Measurements from ENCODE around the gene RAB11FIP2.

The RAB11FIP2 gene

GRCh38 chr10:117994771-117995170, 52.0 kb downstream of the RAB11FIP2 start:
- Histone ChIP-seq H3K9me3 (ENCODE audit: control insufficient read depth, insufficient read depth, low read depth, low read length) (no peaks in the 10 kb centered on the region), H3K4me1 (ENCODE audit: control insufficient read depth, insufficient read depth, low read length) (no peaks in the 10 kb centered on the region), H3K36me3 (ENCODE audit: control insufficient read depth in 2 of 2, insufficient read depth in 1 of 2, low read length in 2 of 2) (no peaks in the 10 kb centered on the region; a peak in 1 of 3 replicates), H3K4me3 (ENCODE audit: low read depth, low read length) (no peak overlapping the region), H3K27ac (ENCODE audit: extremely low read depth, low read depth, low read length) (no peak overlapping the region)
- CTCF ChIA-PET: no interaction called here
- POLR2A ChIA-PET: no interaction called here
- TF ChIP-seq, protein P1, sequence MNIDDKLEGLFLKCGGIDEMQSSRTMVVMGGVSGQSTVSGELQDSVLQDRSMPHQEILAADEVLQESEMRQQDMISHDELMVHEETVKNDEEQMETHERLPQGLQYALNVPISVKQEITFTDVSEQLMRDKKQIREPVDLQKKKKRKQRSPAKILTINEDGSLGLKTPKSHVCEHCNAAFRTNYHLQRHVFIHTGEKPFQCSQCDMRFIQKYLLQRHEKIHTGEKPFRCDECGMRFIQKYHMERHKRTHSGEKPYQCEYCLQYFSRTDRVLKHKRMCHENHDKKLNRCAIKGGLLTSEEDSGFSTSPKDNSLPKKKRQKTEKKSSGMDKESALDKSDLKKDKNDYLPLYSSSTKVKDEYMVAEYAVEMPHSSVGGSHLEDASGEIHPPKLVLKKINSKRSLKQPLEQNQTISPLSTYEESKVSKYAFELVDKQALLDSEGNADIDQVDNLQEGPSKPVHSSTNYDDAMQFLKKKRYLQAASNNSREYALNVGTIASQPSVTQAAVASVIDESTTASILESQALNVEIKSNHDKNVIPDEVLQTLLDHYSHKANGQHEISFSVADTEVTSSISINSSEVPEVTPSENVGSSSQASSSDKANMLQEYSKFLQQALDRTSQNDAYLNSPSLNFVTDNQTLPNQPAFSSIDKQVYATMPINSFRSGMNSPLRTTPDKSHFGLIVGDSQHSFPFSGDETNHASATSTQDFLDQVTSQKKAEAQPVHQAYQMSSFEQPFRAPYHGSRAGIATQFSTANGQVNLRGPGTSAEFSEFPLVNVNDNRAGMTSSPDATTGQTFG (tag by site-specific recombination; IDR thresholded peaks at IDR 0.05; ENCODE audit: borderline replicate concordance): no peak
- TF ChIP-seq MZF1 (tag by site-specific recombination; IDR thresholded peaks at IDR 0.05; ENCODE audit: borderline replicate concordance) (no peak), ZNF366 (tag by site-specific recombination; conservative IDR thresholded peaks at IDR 0.05) (no peak), ZNF223 (tag by site-specific recombination; IDR thresholded peaks at IDR 0.05) (no peak), ZNF549 (tag by site-specific recombination; IDR thresholded peaks at IDR 0.05) (no peak), ZNF24 (tag by site-specific recombination; IDR thresholded peaks at IDR 0.05) (no peak), ZNF174 (tag by site-specific recombination; IDR thresholded peaks at IDR 0.05) (no peak), FEZF1 (tag by site-specific recombination; IDR thresholded peaks at IDR 0.05) (no peak), SCRT1 (tag by site-specific recombination; IDR thresholded peaks at IDR 0.05; ENCODE audit: borderline replicate concordance) (no peak), ZNF23 (tag by site-specific recombination; IDR thresholded peaks at IDR 0.05; ENCODE audit: borderline replicate concordance) (no peak)

DNA sequence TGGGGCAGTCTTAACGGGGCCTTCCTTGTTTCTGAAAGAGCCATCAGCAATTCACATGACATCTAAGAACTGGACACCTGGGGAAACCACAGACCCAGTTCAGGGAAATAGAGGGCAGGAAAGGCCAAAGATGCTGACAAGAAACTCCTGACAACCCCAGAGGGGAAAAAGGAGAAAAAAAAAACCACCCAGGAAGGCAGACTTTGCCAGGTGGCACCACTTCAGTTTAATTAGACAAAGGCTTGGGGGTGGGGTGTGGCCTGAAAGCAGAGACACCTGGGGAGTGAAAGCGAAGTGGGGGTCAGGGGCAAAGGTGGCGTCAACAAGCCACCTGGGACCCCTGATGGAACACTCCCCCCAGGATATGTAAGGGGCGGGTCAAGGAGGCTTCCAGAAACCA, 53.6 kb downstream of the RAB11FIP2 start:
- H3K36me3 ChIP-seq (ENCODE audit: control insufficient read depth in 2 of 2, insufficient read depth in 1 of 2, low read length in 2 of 2): no peaks in the 10 kb centered on the region; a peak in 1 of 3 replicates
- CTCF ChIA-PET: no interaction called here
- no peak overlapping the region for H3K27ac ChIP-seq (ENCODE audit: extremely low read depth, low read depth, low read length)
- H3K9me3 ChIP-seq (ENCODE audit: control insufficient read depth, insufficient read depth, low read depth, low read length): no peaks in the 10 kb centered on the region
- no peaks in the 10 kb centered on the region for H3K4me1 ChIP-seq (ENCODE audit: control insufficient read depth, insufficient read depth, low read length)
- no peak overlapping the region for H3K4me3 ChIP-seq (ENCODE audit: low read depth, low read length)
- no peak for TF ChIP-seq ZNF658 (tag by site-specific recombination; IDR thresholded peaks at IDR 0.05)
- TF ChIP-seq, protein P2, sequence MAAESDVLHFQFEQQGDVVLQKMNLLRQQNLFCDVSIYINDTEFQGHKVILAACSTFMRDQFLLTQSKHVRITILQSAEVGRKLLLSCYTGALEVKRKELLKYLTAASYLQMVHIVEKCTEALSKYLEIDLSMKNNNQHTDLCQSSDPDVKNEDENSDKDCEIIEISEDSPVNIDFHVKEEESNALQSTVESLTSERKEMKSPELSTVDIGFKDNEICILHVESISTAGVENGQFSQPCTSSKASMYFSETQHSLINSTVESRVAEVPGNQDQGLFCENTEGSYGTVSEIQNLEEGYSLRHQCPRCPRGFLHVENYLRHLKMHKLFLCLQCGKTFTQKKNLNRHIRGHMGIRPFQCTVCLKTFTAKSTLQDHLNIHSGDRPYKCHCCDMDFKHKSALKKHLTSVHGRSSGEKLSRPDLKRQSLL (tag by site-specific recombination; IDR thresholded peaks at IDR 0.05): no peak
- no peak for TF ChIP-seq ZNF776 (tag by site-specific recombination; IDR thresholded peaks at IDR 0.05; ENCODE audit: borderline replicate concordance)
- no peak for TF ChIP-seq ZNF174 (tag by site-specific recombination; IDR thresholded peaks at IDR 0.05)
- TF ChIP-seq ZNF366 (tag by site-specific recombination; conservative IDR thresholded peaks at IDR 0.05): no peak
- TF ChIP-seq ZNF398 (tag by site-specific recombination; IDR thresholded peaks at IDR 0.05): no peak
- TF ChIP-seq ZNF37A (tag by site-specific recombination; IDR thresholded peaks at IDR 0.05): no peak
- TF ChIP-seq ZNF433 (tag by site-specific recombination; IDR thresholded peaks at IDR 0.05; ENCODE audit: low read depth): no peak
- TF ChIP-seq ZNF560 (tag by site-specific recombination; IDR thresholded peaks at IDR 0.05; ENCODE audit: borderline replicate concordance): no peak
- TF ChIP-seq ZNF426 (tag by site-specific recombination; IDR thresholded peaks at IDR 0.05): no peak
- TF ChIP-seq ZBTB7A (tag by site-specific recombination; IDR thresholded peaks at IDR 0.05; ENCODE audit: low read depth): no peak
- no peak for TF ChIP-seq MEIS1 (CRISPR knock-in tag; IDR thresholded peaks at IDR 0.05; ENCODE audit: borderline replicate concordance)
- POLR2A ChIA-PET: no interaction called here
